Upper lobe of right lung (tissue), 1 donor: Measurements from ENCODE around the gene PLCB4. TPM values are rescaled to one million over a fixed set of nuclear protein-coding genes. Genes with fewer than 3 reads are reported as not detected.

Source experiments
- ATAC-seq: fragments of 200-7000 bp; cut with Tn5 transposase; one replicate; pipeline ENCODE4 v1.9.1; 2020; ENCODE audit warnings: mild to moderate bottlenecking, moderate library complexity
- DNase-seq: peaks from one replicate; pipeline ENCODE4 v3.0.0-alpha.2; 2020
- H3K27ac ChIP-seq: fragments of 200-600 bp; one replicate; pipeline ENCODE4 v1.8.0; 2022
- H3K27me3 ChIP-seq: fragments of 200-600 bp; one replicate; pipeline ENCODE4 v1.8.0; 2022; ENCODE audit warnings: mild to moderate bottlenecking
- H3K36me3 ChIP-seq: fragments of 200-600 bp; one replicate; pipeline ENCODE4 v1.8.0; 2022
- H3K4me1 ChIP-seq: fragments of 200-600 bp; one replicate; pipeline ENCODE4 v1.8.0; 2022
- H3K4me3 ChIP-seq: fragments of 200-600 bp; one replicate; pipeline ENCODE4 v1.8.0; 2022; ENCODE audit warnings: mild to moderate bottlenecking
- H3K9me3 ChIP-seq: fragments of 200-600 bp; one replicate; pipeline ENCODE4 v1.8.0; 2022
- CTCF ChIP-seq: fragments of 200-600 bp; IDR thresholded peaks from one replicate; pipeline ENCODE4 v1.8.0; 2022; ENCODE audit warnings: antibody characterized with exemption
- intact Hi-C: fragments of 100-400 bp; cut with DNase I; formaldehyde crosslinking; loops from one replicate; pipeline ENCODE4 v1.11.0; 2022
- total RNA-seq: library from RNA; stranded (reverse); fragmentation: NEBNext Ultra II Directional; extraction: Animal tissue kit (Norgen Biotek cat#: 25700); gene quantifications from one replicate; pipeline ENCODE4 v1.2.1, GENCODE V29; 2021
- donor health status: DM: no; HTN: yes; CAD: no; lungs with severe emphysema.

PLCB4 gene
- total RNA-seq, 1 donor from 2014 or later = 7.9 TPM

DNA sequence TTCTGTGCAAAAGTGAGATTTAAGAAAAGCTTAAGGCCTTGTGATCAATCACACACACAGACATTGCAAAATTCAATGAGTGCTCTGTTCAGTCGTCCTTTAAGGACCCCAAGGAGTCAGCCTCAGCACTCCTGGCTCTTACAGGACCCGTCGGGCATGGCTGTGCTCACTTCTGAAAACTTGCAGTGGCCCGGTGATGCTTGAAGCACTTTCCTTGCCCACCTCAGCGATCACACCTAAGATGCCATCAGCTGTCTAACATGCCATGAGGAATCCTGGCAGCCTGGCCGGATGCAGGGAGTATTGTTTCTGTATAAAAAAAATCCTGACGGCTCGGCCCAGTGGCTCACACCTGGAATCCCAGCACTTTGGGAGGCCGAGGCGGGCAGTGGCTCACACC is 344.1 kb downstream of the PLCB4 start:
- Histone ChIP-seq H3K36me3 (no peaks in the 10 kb centered on the region), H3K27ac (no peak overlapping the region), H3K4me1 (peaks cover 4% of the 10 kb centered on the region), H3K27me3 (no peaks in the 10 kb centered on the region), H3K9me3 (no peaks in the 10 kb centered on the region), H3K4me3 (no peak overlapping the region)
- ATAC-seq (no peak), DNase-seq (no peak)
- intact Hi-C loops = no loop called here
- TF ChIP-seq CTCF = no peak

DNA sequence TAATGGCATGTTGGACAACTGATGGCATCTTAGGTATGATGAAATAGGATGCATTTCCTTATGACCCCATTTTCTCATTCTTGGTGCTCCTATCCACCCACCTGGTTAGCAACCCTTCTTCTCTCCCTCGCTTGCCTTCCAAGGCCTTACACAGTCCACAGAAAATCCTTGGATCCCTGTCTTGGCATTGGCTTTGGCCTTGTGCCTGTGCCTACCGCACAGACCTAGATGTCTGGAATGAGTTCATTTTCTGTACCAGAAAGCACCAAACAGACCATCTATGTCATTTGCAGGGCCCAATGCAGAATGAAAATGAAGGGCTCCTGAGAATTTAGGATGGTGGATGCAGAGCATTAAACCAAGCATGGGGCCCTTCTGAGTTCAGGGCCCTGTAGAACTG is 346.5 kb downstream of the PLCB4 start:
- intact Hi-C loops = no loop called here
- ATAC-seq (no peak), DNase-seq (no peak)
- no peaks in the 10 kb centered on the region for H3K4me1 ChIP-seq
- no peaks in the 10 kb centered on the region for H3K27me3 ChIP-seq
- H3K9me3 ChIP-seq = no peaks in the 10 kb centered on the region
- H3K36me3 ChIP-seq = peaks cover under 1% of the 10 kb centered on the region
- no peak overlapping the region for H3K27ac ChIP-seq
- TF ChIP-seq CTCF = no peak
- H3K4me3 ChIP-seq = no peak overlapping the region

GRCh38 chr20:9416421-9416820 is 347.5 kb downstream of the PLCB4 start:
- ATAC-seq = no peak
- no peaks in the 10 kb centered on the region for H3K4me1 ChIP-seq
- peaks cover 11% of the 10 kb centered on the region for H3K36me3 ChIP-seq
- H3K27ac ChIP-seq = no peak overlapping the region
- no peaks in the 10 kb centered on the region for H3K9me3 ChIP-seq
- DNase-seq = no peak
- no peaks in the 10 kb centered on the region for H3K27me3 ChIP-seq
- no peak overlapping the region for H3K4me3 ChIP-seq
- no peak for TF ChIP-seq CTCF
- intact Hi-C loops = no loop called here

- Histone ChIP-seq H3K4me1 (no peaks in the 10 kb centered on the region), H3K27me3 (no peaks in the 10 kb centered on the region)
Observed at GRCh38 chr20:9417665-9418064, 348.8 kb downstream of the PLCB4 start.

GRCh38 chr20:9422321-9423057 is 353.6 kb downstream of the PLCB4 start:
- TF ChIP-seq CTCF = no peak
- Histone ChIP-seq H3K4me3 (no peak overlapping the region), H3K4me1 (no peaks in the 10 kb centered on the region), H3K27ac (no peak overlapping the region), H3K36me3 (peaks cover 14% of the 10 kb centered on the region), H3K9me3 (no peaks in the 10 kb centered on the region), H3K27me3 (no peaks in the 10 kb centered on the region)
- intact Hi-C loops = no loop called here
- ATAC-seq (no peak), DNase-seq (no peak)

More at GRCh38 chr20:9417665-9418064, 348.8 kb downstream of the PLCB4 start:
- TF ChIP-seq CTCF = no peak
- intact Hi-C loops = no loop called here
- H3K9me3 ChIP-seq = no peaks in the 10 kb centered on the region
- H3K27ac ChIP-seq = no peak overlapping the region
- no peak overlapping the region for H3K4me3 ChIP-seq
- DNase-seq (no peak), ATAC-seq (no peak)
- peaks cover 14% of the 10 kb centered on the region for H3K36me3 ChIP-seq
